GM15510 (cell line): ENCODE measurements around the gene CPN2.

Experiments
- POLR2A ChIP-seq: IDR thresholded peaks from 3 replicates; pipeline ENCODE4 v1.6.1; 2011; ENCODE audit warnings: borderline replicate concordance; ENCODE audit not compliant: insufficient read length; ENCODE audit errors: extremely low read depth

CPN2 gene

DNA sequence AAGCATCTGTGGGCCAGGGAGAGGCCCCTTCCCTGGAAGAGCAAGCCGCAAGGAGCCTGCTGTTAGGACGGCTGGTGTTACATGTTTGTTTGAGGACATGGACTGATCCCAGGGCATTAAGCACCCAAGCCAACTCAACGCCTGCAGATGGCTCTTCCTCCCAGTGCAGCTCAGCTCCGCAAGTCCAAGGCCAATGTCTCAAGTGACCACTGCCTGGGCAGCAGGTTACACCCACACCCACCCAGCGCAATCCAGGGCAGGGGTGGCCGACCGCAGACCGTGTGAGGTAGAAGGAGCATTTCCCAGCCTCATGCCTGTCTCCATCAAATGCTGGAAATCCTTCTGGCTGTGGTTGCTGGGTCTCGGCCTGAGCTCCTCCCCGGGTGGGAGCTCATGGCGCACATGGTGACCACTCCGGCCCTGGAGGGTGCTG is 33.5 kb upstream of the CPN2 start:
- no peak for TF ChIP-seq POLR2A

DNA sequence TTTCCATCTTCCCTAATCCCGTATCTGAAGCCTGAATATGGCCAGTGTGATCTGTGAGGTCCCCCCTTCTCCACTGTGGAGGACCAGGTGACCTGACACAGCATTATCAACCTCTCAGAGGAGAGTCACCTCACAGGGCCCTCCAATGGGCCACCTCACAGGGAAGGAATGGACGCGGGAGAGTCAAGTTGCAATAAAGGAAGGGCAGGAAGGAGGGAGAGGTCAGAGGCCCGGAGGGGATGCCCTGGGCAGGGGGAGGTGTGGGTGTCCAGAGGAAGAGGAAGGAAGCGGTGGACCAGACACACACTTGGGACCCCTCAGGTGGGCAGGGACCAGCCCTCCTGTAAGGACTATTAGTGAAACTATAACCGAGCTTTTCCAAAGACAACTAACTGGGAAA is 33.0 kb upstream of the CPN2 start:
- TF ChIP-seq POLR2A = no peak

DNA sequence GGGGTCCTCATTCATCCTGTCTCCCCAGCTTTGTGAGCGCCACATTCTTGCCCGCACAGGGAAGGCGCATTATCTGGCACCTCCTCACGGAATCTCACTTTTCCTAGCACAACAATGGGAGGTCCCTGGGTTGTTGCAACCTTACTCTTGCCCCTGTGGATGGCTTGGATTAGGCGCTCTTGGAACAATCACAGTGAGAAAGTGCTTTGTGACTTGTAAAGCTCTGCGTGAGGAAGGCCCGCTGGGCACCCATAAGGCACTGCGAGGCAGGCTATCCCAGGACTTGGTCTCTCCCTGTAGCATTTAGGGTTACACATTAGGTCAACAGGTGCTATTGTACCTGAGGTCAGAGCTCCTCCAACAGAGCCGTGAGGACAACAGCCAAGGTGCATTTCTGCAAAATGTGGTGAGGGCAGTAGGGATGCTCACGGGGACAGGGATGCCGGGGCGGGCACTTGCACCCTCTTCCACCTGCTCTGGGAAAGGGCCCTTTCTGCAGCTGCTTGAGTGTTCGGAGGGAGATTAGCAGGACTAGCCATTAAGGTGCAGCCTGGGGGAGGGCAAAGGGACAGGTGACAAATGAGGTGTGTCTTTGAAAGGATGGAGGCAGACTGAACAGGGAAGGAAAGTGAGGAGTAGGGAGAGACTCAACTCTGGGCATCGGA is 32.3 kb upstream of the CPN2 start:
- no peak for TF ChIP-seq POLR2A

DNA sequence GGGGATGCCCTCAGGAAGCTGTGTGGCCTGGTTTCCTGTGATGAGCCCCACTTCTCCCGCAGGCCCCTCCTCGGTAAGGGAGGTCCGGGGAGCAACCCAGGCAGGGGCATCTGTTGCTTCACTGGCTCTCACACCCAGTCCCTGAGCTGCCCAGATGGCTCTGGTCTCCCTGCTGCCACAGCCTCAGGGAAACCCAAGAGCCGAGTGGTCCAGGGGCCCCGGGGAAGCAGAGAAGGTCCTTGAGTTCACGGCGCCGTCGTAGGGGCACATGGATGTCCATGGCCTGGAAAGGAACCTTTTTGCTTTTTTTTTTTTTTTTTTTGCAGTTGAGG is 31.7 kb upstream of the CPN2 start:
- no peak for TF ChIP-seq POLR2A

DNA sequence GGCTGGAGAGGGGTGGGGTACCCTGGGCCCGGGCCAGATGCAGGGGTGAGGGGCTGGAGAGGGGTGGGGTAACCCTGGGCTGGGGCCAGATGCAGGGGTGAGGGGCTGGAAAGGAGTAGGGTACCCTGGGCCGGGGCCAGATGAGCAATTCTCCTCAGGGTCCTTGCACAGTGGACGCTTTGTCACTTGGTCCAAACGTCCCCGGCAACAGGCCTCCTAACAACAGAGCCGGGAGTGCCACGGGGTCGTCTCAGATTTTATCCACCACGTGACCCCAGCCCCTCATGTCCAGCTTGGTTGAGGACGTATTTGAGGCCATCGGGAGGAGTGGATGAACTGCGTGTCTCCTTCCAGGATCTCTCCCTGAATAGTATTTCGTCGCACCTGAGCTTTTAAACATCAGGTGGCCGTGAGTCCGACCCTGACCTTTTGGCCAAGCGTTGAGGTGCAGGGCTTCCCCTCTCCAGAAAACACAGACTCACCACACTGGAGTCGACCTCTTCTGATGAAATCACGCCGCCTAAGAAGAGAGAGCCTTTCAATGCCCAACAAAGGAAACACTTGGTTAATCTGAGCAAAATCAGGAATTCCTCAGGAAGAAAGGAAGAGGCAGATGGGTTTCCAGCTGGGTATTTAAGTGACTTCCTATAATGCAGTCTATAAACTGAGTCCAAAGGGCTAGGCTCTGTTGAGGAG is 31.2 kb upstream of the CPN2 start:
- no peak for TF ChIP-seq POLR2A

DNA sequence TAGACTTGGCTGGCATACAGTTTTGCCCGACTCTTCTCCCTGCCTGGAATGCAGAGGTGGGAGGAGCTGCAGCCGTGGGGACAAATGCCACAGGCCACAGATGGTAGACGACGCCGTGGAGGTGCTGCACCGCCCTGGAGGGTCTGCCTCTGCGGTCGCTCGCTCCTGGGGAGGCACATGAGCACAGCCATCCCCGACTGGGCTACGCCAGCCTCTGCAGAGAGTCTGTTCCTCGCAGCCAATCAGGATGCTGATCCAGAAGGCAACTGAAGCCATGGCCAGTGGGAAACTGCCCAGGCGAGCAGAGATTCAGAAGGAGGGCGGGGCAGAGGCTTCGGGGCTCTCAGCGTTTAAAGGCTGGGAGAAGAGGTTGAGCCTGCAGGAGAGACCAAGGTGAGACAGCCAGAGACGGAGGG is 30.3 kb upstream of the CPN2 start:
- TF ChIP-seq POLR2A = no peak

DNA sequence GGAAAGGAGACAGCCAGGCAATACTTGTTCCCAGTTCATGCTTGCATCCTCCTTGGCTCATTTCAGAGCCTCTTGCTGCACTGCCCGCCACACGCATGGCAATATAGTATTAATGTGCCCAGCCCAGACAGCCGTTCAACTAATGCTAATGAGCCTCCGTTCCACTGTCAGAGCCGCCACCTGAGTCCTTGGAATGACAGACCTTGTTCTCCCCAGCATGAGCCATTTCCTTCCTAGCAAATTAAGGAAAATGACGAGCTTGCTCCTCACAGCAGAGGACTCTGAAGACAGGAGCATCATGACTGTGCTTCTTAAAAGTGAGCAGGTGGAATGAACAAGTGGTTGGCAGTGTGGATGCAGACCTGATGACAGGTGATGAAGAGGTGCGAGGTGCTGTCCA is 29.2 kb upstream of the CPN2 start:
- no peak for TF ChIP-seq POLR2A

DNA sequence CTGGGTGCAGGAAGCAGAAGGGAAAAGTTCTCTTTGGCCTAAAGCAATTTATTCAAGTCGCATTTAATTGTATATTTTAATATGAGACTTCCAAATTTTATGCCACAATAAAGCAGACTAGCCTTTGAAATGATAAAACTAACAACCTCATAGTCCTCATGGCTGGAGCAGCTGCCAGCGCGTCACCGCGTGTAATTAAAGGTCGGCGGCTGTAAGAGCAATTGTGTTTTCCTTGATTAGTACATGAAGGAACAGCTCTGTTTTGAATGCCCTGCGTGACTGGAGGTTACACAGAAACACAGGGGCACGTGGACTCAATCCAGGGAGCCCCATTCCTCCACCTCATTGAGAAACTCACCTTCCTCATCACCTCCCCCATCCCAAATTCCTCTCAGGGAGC is 28.5 kb upstream of the CPN2 start:
- no peak for TF ChIP-seq POLR2A

DNA sequence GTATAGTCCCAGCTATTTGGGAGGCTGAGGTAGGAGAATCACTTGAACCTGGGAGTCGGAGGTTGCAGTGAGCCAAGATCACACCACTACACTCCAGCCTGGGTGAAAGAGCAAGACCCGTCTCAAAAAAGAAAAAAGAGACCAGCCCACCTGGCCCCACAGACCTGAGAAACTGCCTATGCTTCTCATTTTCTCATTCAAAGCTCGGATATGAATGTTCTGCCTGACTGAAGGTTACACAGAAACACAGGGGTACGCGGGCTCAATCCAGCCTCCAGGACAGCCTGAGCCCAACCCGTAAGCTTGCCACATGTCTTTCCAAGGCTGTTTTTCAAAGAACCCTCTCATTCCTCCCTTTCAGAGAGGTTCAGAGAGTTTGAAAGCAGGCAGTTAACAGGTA is 28.1 kb upstream of the CPN2 start:
- no peak for TF ChIP-seq POLR2A

DNA sequence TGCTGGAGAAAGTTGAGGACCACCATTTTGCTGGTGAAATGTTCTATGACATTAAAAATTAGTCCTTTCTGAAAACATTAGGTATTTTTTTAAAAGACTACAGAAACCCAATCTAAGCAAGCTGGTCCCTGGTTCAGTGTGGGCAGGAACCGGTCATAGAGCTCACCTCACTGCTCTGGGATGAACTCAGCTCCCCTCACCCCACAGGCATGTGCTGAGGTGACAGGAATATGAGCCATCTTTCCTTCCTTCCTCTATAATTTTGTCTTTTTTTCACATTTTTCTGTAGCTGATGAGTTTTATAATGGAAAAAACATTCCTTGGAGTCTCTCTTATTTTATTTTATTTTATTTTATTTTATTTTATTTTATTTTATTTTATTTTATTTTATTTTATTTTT is 26.6 kb upstream of the CPN2 start:
- TF ChIP-seq POLR2A = no peak

DNA sequence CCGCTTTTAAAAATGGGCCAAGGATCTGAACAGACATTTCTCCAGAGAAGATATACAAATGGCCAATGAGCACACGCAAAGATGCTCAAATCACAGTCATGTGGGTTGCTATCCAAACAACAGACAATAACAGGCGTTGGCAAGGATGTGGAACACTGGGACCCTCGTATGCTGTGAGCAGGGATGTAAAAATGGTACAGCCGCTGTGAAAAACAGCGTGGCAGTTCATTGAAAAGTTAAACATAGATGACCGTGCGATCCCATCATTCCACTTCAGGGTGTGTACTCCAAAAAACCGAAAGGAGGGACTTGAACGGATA is 25.1 kb upstream of the CPN2 start:
- no peak for TF ChIP-seq POLR2A

DNA sequence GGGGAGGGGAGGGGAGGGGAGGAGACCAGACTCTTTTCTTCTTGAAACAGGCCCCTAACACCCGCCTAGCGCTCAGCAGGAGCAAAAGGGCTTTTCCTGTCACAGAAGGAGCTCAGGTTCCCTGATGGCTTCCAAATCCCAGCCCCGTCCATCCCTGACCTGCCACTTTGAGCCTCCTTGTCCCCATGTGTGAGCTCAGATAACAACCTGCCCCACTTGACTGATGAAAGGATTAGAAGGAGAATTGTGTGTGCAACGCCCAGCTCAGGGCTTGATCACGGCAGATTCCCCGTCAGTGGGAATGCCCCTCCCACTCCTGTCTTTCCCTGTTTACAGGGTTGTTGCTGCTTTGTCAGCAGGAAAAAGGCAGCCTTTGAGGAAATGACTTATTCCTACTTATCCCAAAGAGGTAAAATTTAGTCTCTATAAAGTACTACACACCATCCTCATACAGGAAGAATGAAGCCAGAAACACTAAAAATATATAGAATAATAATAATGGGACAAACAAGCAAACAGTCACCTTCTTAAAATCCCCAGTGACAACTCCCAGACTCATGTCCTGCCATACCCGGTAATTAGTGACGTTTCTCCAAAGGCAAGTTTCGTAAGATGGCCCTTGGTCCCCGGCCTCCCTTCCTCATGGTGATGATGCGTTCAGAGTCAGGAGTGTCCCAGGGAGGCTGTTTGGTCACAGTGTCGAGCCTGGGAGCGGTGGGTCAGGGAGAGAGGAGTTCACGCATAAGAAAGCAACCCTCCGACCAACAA is 24.5 kb upstream of the CPN2 start:
- TF ChIP-seq POLR2A = no peak

DNA sequence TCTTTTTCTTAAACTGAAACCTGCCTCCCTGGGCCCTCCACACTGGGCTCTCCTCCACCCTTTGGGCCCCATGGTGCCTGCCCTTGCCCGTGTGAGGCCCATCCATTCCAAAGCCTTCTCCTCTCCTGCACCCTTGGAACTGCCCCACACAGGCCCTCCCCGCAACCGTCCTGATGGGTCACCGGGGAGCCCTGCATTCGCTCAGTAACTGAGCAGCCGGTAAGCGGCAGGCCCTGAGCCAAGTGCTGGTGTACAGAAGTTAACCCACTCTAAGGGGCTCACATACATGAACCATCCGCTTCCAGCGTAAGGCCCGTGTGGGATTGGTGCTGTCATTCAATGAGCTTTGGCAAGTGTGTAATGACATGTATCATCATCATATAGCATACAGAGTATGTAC is 23.8 kb upstream of the CPN2 start:
- TF ChIP-seq POLR2A = no peak

DNA sequence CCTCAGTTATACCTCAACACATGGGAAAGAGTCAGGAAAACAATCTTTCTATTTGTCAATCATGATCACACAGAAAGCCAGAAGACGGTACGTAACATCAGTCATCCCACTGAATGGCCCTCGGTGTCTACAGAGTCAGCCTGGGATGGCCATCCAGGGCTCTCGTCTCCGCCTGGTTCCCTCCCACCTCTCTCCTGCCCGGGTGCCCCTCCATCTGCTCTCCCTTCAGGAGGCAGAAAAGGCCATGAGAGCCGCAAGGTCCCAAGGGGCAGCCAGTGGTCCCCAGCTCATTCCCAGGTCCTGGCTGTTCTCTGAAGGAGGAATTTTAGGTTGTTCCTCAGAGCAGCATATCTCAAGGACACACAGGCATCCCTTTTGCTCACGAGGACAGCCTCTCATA is 22.8 kb upstream of the CPN2 start:
- no peak for TF ChIP-seq POLR2A

DNA sequence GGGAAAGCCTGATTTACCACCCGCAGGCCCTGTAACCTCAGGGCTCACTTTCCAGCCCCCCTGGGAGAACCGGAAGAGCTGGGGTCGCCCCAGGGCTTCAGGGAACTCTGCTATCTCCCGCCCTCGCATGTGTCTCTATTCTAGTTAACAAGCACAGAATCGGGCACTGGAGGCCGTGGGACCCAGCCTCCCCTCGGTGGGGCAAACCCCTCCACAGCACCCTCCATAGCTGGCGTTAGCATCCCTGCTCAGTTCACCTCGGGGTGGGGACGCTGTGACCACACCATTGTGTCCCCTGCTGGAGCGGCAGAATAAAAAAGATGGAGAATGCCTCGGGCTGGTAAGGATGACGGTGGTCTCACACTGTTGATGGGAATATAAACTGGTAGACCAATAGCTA is 21.9 kb upstream of the CPN2 start:
- no peak for TF ChIP-seq POLR2A

DNA sequence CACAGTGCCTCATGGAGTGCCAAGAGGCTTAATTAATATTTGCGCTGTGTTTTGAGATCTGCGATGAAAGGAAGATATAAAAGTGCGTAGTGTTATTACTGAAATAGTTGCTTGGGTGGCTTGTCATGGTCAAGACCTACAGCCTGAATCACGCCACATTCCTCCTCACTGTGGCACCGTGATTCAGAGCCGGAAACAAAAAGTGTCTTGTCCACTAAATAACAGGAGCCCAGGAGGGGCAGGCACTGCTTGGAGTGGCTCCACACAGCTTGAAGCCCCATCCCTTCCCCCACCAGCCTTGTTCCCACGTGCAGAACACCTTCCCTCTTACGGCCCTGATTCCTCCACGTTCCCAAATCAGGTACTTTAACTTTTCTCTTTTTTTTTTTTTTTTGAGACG is 19.6 kb upstream of the CPN2 start:
- TF ChIP-seq POLR2A = no peak

DNA sequence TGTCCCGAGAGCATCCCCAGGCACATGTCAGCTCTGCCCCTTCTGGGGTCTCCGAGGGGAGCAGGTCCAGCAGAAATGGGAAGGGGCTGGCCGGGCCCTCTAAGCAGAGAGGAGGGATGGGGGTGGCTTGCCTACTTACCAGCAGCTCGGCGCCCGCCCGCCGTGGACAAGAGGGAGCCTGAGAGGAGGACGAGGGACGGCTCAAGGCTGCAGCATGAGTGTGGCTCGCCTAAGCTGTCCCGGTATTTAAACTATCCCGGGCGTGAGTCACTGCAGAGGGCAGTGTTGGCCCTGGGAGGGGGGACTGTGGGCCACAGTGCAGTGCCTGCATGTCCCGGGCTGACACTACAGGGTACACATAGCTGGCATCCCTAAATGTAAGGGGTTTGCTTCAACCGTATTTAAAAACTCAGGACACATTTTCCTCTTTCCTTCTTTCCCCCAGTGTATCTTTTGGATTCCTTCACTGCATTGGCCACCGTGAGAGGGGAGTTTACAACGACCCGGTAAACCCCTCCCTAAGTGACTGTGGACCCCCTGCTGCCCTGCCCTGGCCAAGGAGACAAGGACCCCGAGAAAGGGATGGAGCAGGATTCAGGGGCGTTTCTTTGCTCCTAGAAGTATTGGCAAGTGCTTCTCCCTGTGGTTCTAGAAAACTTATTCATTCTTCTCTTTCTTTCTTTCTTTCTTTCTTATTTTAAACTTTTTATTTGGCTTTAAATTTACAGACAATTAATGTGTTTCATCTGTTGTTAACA is 18.6 kb upstream of the CPN2 start, which contains the start of gene LRRC15:
Gene LRRC15, minus strand, starts transcription at position 222 of the 758 bp plus-strand sequence. CDS start 8,700 bp downstream, outside the sequence.
- TF ChIP-seq POLR2A = no peak
